GM19238 (cell line): ENCODE measurements around the gene TM4SF18.

Experiments
- DNase-seq: peaks from one replicate; pipeline ENCODE4 v3.0.0; 2011; ENCODE audit warnings: low spot score; ENCODE audit not compliant: insufficient read length

TM4SF18 gene

DNA sequence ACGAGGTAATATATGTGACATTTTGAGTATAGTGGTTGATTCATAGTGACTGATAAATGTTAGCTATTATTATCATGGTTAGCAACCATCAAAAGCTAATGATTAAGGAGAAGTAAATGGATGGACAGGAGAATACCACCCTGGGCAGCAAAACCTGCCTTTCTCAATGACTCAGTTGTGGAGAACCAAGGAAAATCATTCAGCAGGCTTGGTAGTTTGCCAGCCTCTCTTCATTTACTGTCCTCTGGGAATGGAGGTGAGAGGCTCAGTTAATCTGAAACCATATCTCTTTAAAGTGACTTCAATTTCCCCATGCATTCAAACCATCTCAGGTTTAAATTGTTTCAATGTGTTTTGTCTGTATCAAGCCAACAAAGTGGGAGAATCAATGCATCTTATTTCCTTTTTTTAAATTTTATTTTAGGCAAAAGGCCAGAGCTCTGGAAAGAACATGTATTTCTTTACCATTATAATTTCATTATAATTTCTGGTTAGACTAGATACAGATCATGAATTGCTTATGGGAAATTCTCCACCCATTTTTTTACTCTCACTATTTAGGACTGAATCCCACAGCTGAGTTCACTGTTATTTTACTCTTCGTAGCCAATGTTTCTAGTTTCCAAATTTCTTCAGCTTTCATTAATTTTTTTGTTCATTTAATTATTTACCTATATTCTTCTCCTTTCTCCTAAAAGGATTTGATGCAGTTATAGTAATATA lies 2.7 kb downstream of the TM4SF18 start:
- no peak for DNase-seq

GRCh38 chr3:149327156-149327555 lies 6.3 kb downstream of the TM4SF18 start:
- no peak for DNase-seq

GRCh38 chr3:149325581-149325980 lies 7.9 kb downstream of the TM4SF18 start:
- no peak for DNase-seq

DNA sequence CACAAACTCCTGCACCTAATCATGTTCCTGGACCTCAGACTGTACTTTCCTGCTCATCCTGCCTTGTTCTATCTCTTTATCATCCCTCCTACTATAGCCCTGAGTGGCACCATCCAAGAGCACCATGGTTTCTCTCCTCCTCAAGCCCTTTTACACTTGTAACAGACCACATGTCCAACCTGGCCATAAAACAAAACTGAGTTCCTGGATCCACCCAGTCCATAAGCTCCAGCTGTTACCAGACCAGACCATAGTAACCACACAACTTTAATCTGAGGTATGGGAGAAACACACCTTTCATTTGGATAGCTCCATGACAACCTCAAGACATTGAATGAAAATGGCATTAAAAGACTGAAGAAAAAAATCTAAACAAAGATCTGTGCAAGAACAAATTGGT lies 9.1 kb downstream of the TM4SF18 start:
- no peak for DNase-seq

GRCh38 chr3:149321640-149322039 lies 11.8 kb downstream of the TM4SF18 start:
- no peak for DNase-seq

GRCh38 chr3:149321136-149321535 lies 12.3 kb downstream of the TM4SF18 start:
- no peak for DNase-seq

DNA sequence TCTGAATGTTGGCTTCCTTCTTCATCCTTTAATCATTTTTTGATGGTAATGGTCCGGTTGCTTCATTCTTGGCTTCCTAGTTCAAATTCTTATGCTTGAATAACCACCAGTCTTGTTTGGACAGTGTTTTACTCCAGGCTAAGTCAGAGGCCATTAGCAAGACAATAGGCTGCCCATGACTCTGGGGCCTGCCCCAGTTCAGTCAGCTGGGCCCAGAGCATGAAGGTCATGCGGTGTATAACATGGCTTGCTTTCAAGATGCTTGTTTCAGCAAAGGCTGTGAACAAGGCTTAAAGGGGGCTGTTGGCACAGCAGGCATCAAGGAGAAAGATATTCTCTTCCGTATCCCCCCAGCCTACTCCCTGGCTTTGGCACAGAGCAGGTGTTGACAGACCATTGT lies 13.7 kb downstream of the TM4SF18 start:
- DNase-seq = no peak

DNA sequence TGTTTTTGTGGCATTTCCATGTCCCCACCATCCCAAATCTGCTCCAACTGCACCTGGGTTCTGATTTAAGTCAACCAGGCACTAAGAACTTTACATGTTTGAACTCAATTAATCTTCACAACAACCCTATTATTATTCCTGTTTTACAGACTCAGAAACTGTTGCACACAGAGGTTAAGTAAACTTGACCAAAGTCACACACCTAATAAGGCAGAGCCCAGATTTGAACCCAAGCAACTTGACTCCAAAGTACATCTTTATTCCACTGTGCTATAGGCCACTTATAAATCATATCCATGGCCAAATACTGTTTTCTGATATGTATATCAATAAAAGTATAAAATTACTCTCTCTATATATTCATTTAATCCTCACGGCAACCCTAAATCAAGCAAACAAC lies 16.4 kb downstream of the TM4SF18 start:
- DNase-seq = no peak

GRCh38 chr3:149316437-149316836 lies 17.0 kb downstream of the TM4SF18 start:
- no peak for DNase-seq

GRCh38 chr3:149315694-149316093 lies 17.7 kb downstream of the TM4SF18 start:
- no peak for DNase-seq

DNA sequence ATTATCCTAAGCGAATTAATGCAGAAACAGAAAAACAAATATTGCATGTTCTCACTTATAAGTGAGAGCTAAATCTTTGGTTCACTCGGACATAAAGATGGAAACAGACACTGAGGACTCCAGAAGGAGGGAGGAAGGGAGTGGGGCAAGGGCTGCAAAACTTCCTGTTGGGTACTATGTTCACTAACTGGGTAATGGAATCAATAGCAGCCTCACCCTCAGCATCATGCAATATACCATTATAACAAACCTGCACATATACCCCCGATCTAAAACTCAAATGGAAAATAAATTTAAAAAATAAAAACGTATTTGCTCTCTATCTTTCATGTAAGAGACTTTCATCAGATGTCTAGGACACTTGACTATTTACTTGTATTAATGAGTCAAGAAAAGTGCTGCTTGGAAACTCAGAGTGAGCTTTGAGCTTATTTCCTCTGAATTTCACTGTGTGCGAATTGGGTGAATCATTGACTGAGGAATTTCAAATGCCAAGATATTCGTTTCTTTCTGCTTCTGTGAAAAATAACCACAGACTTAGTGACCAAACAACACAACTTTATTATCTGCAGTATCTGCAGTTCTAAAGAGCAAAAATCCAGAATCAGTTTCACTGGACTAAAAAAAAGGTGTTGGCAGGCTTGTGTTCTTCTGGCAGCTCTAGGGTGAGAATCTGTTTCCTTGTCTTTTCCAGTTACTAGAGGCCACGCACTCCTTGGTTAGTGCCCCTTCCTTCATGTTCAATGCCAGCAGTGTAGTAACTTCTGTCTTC lies 18.4 kb downstream of the TM4SF18 start:
- DNase-seq = no peak

- no peak for DNase-seq
Measured at GRCh38 chr3:149313542-149313941, 19.9 kb downstream of the TM4SF18 start.

DNA sequence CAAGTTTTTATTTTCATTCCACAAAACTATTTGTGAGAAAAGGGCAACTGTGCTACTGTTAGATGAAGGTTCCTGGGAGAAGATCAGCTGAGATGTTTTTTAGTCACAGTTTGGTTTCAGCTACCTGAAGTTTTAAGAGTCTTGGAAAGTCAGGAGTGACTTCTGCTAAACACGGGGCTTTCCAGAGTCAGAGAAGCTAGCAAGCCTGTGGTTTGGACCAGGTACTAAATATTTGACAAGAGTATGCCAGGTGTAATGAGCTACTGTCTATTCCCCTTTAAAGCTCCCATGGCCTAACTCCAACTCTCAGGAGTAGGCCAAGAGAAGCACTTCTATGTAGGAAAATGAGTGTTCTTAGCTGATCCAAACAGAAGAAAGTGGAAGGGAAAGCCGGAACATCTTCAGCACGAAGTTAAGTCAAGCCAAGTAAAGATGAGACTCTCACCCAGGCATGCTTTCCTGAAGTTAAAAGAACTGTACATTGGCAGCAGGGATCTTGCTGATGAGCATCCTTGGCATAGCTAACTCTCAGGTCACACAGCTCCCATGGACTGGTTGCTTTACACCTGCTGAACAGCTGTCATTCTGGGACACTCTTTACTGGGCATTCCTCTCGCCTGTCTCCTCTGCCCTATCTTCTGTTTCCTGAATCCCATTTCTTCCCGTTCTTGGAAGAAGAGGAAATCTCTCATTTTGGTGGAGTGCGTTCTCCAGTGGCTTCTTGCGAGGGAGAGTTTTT lies 22.5 kb downstream of the TM4SF18 start:
- no peak for DNase-seq

GRCh38 chr3:149307435-149307783 lies 26.0 kb downstream of the TM4SF18 start:
- DNase-seq = no peak

DNA sequence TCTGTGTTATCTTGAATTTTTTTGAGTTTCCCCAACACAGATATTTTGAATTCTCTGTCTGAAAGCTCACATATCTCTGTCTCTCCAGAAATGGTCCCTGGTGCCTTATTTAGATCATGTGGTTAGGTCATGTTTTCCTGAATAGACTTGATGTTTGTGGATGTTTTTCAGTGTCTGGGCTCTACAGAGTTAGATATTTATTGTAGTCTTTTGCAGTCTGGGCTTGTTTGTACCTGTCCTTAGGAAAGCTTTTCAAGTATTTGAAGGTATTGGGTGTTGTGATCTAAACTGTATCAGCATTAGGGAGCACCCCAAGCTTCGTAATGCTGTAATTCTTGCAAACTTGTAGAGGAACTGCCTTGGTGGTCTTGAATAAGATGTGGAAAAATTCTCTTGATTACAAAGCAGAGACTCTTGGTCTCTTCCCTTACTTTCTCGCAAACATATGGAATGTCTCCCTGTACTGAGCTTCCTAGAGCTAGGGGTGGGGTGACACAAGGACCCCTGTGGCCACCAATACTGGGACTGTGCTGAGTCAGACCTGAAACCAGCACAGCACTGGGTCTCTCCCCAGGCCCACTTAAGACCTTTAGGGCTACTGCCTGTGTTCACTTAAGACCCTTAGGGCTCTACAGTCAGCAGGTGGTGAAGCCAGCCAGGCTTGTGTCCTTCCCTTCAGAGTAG lies 26.5 kb downstream of the TM4SF18 start:
- DNase-seq = no peak

DNA sequence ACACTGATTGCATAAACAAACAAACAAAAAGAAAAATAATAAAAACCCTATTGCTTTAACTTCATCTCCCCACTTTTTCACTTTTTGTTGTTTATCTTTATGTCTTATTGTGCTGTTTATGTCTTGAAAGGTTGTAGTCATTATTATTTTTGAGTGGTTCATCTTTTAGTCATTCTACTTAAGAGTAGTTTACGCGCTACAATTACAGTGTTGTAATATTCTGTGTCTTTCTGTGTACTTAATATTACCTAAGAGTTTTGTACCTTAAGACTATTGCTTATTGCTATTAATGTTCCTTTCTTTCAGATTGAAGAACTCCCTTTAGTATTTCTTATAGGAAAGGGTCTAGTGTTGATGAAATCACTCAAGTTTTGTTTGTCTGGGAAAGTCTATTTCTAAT lies 28.1 kb downstream of the TM4SF18 start:
- no peak for DNase-seq

DNA sequence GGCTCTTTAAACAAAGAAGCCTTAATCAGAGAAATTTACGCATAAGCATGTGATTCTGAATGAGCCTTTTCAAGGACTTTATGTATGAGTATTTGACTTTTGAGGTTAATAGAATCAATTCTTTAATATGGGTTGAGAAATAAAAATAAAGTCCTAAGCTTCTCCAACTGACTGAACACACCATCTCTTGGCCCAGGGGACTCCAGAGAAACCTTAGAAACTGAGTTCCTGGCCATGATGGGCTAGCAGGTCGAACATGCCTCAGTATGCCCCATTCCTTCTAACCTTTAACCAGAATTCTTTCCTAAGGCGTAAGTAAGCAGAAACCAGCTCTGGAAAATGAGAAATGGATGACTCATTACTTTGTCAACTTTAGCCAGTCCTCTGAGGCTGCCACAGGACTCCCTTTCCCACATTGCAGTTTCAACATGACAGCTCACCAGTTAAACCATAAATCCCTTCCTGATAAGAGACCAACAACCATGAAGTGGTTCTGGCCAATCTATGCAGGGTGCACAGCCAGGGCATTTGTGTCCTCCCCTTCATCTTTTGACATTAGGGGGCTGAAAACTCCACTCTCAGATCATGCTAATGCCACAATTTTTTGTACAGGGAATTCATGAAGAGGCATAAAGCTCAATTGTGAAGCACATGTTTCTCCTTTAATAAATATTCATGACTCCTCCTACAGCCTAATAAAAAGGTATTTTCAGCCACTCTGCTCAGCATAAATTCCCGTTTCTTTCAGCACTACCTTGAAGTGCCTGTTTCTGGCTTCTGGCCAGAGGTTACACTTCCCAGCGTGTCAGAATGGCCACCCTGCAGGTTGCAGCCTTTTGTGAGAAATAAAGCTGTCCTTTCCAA lies 33.3 kb downstream of the TM4SF18 start:
- no peak for DNase-seq

DNA sequence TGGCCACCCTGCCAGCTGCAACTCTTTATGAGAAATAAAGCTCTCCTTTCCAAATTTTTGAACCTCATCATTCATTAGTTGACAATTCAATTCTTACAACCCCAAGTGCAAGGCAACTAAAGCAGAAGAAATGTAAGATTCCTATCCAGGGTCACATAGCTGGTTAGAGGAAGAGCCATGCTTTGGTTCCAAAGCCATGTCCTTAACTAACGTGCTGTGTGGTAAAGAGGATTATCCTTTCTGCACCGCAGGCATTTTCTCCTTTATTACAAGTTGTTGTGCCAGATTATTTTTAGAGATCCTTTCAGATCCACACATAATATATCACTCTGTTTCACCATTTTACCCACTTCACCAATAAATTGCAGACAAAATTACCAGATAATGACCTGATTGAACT lies 36.5 kb downstream of the TM4SF18 start:
- DNase-seq = no peak

- DNase-seq = no peak
Measured at GRCh38 chr3:149292666-149293065, 40.8 kb downstream of the TM4SF18 start.

DNA sequence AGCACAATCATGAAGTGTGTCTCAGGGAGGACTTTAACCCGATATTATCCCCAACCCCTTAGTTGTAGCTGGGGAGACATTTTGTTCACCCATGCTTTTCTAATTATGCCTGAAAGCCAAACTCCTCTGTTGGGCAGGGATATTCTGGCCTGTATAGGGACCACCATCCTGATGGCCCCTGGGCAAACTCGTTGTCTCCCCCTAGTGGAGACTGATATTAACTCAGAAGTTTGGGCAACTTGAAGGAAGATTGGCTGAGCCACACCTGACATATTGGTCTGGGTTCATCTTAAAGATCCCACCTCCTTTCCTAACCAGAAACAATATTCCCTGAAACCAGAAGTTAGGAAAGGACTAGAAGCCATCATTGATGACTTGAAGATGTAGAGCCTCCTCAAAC lies 42.3 kb downstream of the TM4SF18 start:
- no peak for DNase-seq

DNA sequence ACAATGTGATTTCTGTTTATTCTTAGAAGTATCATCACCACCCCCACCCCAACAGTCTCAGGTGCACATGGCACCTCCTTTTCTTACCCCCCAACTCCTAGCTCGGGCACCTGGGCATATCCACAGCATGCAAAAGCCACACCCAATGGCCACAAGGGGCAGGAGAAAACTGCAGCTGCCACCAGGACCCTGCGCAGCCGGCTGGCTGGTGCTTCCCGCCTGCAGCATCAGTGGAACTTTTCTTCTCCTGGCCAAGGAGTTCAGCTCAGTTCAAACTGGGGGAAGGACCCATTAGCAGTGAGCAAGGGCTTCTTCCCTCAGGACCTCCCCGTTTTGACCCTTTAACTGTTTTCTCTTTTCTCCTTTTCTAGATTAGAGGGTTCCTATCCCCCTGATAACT lies 44.8 kb downstream of the TM4SF18 start:
- no peak for DNase-seq
